Keratinocyte (primary cell): ENCODE data around the gene ERVK3-1. TPM values are rescaled to one million over a fixed set of nuclear protein-coding genes. Genes with fewer than 3 reads are reported as not detected.
A peak's percentile ranks its signal among the peaks of the same experiment; 100 is the strongest.

Experiments used
- DNase-seq: peaks from one replicate; pipeline ENCODE4 v3.0.0-alpha.2; 2011; ENCODE audit warnings: low read depth, missing footprints, low spot score
- FAIRE-seq: peaks from 2 replicates; lab custom pipeline; 2011; peaks lifted over from hg19 to GRCh38; lab: Jason Lieb, UNC
- H2AFZ ChIP-seq: 2 replicates; pipeline ENCODE4 v1.6.0; 2012; ENCODE audit warnings: low read length, control low read depth, inconsistent platforms; ENCODE audit not compliant: control insufficient read depth
- H3K27ac ChIP-seq: 2 replicates; pipeline ENCODE4 v1.5.1; 2011; ENCODE audit warnings: low read length; ENCODE audit not compliant: control insufficient read depth, insufficient read depth
- H3K27me3 ChIP-seq: 3 replicates; pipeline ENCODE4 v1.6.0; 2011; ENCODE audit warnings: low read length; ENCODE audit not compliant: control insufficient read depth, insufficient read depth; ENCODE audit errors: extremely low read depth
- H3K36me3 ChIP-seq, 2 experiments: 2 replicates in 1 of 2; 3 replicates in 1 of 2; pipeline ENCODE4 v1.5.1; 2011; ENCODE audit warnings: low read length in 2 of 2, mild to moderate bottlenecking in 1 of 2; ENCODE audit not compliant: control insufficient read depth in 2 of 2, insufficient read depth in 2 of 2; ENCODE audit errors: extremely low read depth in 1 of 2
- H3K4me1 ChIP-seq: 3 replicates; pipeline ENCODE4 v1.5.1; 2011; ENCODE audit warnings: low read length; ENCODE audit not compliant: control insufficient read depth, insufficient read depth; ENCODE audit errors: extremely low read depth
- H3K4me2 ChIP-seq: 3 replicates; pipeline ENCODE4 v1.6.0; 2011; ENCODE audit warnings: low read depth, low read length; ENCODE audit not compliant: control insufficient read depth, insufficient read depth; ENCODE audit errors: extremely low read depth
- H3K4me3 ChIP-seq, 3 experiments: fragments of 200-600 bp in 1 of 3; sonication (generic) in 1 of 3; 2 replicates in 2 of 3; 3 replicates in 1 of 3; pipeline ENCODE4 v1.5.1; 2011 to 2016; ENCODE audit warnings: low read length in 3 of 3, mild to moderate bottlenecking in 3 of 3, control low read depth in 2 of 3, inconsistent platforms in 1 of 3, low read depth in 1 of 3, mixed read lengths in 1 of 3, mixed run types in 1 of 3, moderate library complexity in 1 of 3; ENCODE audit not compliant: control insufficient read depth in 2 of 3, insufficient read depth in 2 of 3; ENCODE audit errors: extremely low read depth in 1 of 3
- H3K79me2 ChIP-seq: 2 replicates; pipeline ENCODE4 v1.6.0; 2012; ENCODE audit warnings: low read length; ENCODE audit not compliant: control insufficient read depth, insufficient read depth
- H3K9ac ChIP-seq: 3 replicates; pipeline ENCODE4 v1.6.0; 2011; ENCODE audit warnings: low read length; ENCODE audit not compliant: control insufficient read depth, insufficient read depth; ENCODE audit errors: extremely low read depth
- H3K9me1 ChIP-seq: 3 replicates; pipeline ENCODE4 v1.6.0; 2011; ENCODE audit warnings: low read length; ENCODE audit not compliant: control insufficient read depth, insufficient read depth; ENCODE audit errors: extremely low read depth
- H3K9me3 ChIP-seq: 2 replicates; pipeline ENCODE4 v1.5.1; 2012; ENCODE audit warnings: low read depth, low read length; ENCODE audit not compliant: control insufficient read depth
- H4K20me1 ChIP-seq: 3 replicates; pipeline ENCODE4 v1.6.0; 2011; ENCODE audit warnings: low read length; ENCODE audit not compliant: control insufficient read depth, insufficient read depth; ENCODE audit errors: extremely low read depth
- EZH2 ChIP-seq: IDR thresholded peaks from one replicate; pipeline ENCODE4 v1.6.1; 2012; ENCODE audit warnings: inconsistent platforms, mild to moderate bottlenecking, low read length, moderate library complexity
- dilution Hi-C: fragments of 300-500 bp; cut with MboI; formaldehyde crosslinking; loops from one replicate; pipeline ENCODE4 v1.7.0; 2020; ENCODE audit warnings: low sequenced_read_pairs; ENCODE audit not compliant: extremely low pct_ligation_motif_present
- polyA plus RNA-seq, 5 experiments: library from polyadenylated mRNA; depleted of rRNA in 3 of 5; stranded (reverse) in 3 of 5; stranded (forward) in 1 of 5; unstranded in 1 of 5; fragments of >200 nt; gene quantifications; 1 replicate in 1 of 5; 2 replicates in 3 of 5; 3 replicates in 1 of 5; pipeline versions ENCODE4 v1.2.1 to v1.2.3, GENCODE V29; 2011 to 2012; ENCODE audit warnings: missing spikeins in 2 of 5, low read depth in 1 of 5, low replicate concordance in 1 of 5
- TF ChIP-seq, protein P1 (sequence below), 3 experiments: IDR thresholded peaks in 1 of 3; conservative IDR thresholded peaks in 1 of 3; optimal IDR thresholded peaks in 1 of 3; 2 replicates in 2 of 3; 3 replicates in 1 of 3; pipeline versions ENCODE3 to v1.5.1; 2011; ENCODE audit warnings: low read length in 3 of 3, mild to moderate bottlenecking in 3 of 3, moderate library complexity in 2 of 3, control low read depth in 1 of 3, inconsistent platforms in 1 of 3; ENCODE audit not compliant: insufficient read depth in 2 of 3; ENCODE audit errors: extremely low read depth in 1 of 3

Gene ERVK3-1
- polyA plus RNA-seq, 1 donor (not counting 4 experiments of a cell fraction or from before 2014, with no cell fraction given), result 48.6 TPM

DNA sequence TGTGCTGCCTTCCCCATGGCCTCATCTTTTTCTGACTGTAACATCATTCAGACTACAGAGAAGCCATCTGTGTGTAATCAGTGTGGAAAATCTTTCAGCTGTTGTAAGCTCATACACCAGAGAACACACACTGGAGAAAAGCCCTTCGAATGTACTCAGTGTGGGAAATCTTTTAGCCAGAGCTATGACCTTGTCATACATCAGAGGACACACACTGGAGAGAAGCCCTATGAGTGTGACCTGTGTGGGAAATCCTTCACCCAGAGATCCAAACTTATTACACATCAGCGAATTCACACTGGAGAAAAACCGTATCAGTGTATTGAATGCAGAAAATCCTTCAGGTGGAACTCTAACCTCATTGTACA is 43.6 kb upstream of the ERVK3-1 start:
- peaks cover 24 to 27% of the 10 kb centered on the region in 2 experiments for H3K36me3 ChIP-seq
- H3K9me3 ChIP-seq, result peaks cover 81% of the 10 kb centered on the region
- no peaks in the 10 kb centered on the region for H3K79me2 ChIP-seq
- no peak overlapping the region for H3K4me3 ChIP-seq
- no peak overlapping the region for H3K4me2 ChIP-seq
- dilution Hi-C loops, result no loop called here
- H3K9ac ChIP-seq, result no peak overlapping the region
- DNase-seq (no peak), FAIRE-seq (no peak)
- no peaks in the 10 kb centered on the region for H4K20me1 ChIP-seq
- no peaks in the 10 kb centered on the region for H3K9me1 ChIP-seq
- H2AFZ ChIP-seq, result no peak overlapping the region
- no peaks in the 10 kb centered on the region for H3K4me1 ChIP-seq
- TF ChIP-seq, protein P1, sequence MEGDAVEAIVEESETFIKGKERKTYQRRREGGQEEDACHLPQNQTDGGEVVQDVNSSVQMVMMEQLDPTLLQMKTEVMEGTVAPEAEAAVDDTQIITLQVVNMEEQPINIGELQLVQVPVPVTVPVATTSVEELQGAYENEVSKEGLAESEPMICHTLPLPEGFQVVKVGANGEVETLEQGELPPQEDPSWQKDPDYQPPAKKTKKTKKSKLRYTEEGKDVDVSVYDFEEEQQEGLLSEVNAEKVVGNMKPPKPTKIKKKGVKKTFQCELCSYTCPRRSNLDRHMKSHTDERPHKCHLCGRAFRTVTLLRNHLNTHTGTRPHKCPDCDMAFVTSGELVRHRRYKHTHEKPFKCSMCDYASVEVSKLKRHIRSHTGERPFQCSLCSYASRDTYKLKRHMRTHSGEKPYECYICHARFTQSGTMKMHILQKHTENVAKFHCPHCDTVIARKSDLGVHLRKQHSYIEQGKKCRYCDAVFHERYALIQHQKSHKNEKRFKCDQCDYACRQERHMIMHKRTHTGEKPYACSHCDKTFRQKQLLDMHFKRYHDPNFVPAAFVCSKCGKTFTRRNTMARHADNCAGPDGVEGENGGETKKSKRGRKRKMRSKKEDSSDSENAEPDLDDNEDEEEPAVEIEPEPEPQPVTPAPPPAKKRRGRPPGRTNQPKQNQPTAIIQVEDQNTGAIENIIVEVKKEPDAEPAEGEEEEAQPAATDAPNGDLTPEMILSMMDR (optimal IDR thresholded peaks at IDR 0.05 in 1 of 3, IDR thresholded peaks at IDR 0.05 in 1 of 3, conservative IDR thresholded peaks at IDR 0.05 in 1 of 3; ENCODE audit: extremely low read depth in 1 of 3, insufficient read depth in 2 of 3, low read length in 3 of 3), result no peak
- TF ChIP-seq EZH2, result no peak
- no peaks in the 10 kb centered on the region for H3K27me3 ChIP-seq
- no peak overlapping the region for H3K27ac ChIP-seq

DNA sequence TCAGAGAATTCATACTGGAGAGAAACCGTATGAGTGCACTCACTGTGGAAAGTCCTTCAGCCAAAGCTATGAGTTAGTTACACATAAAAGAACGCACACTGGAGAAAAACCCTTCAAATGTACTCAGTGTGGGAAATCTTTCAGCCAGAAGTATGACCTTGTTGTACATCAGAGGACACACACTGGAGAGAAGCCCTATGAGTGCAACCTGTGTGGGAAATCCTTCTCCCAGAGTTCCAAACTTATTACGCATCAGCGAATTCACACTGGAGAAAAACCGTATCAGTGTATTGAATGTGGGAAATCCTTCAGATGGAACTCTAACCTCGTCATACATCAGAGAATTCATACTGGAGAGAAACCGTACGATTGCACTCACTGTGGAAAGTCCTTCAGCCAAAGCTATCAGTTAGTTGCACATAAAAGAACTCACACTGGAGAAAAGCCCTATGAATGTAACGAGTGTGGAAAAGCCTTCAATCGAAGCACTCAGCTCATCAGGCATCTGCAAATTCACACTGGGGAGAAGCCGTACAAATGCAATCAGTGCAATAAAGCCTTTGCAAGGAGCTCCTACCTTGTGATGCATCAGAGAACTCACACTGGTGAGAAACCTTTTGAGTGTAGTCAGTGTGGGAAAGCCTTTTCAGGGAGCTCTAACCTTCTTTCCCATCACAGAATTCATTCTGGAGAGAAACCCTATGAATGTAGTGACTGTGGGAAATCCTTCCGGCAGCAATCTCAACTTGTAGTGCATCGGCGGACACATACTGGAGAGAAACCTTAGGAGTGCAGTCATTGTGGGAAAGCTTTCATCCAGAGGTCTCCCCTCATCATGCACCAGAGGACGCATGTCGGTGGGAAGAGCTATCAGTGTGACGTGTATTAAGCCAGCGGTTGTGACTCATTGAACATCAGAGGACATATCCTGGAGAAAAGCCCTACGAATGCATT is 42.9 kb upstream of the ERVK3-1 start:
- Histone ChIP-seq H4K20me1 (no peaks in the 10 kb centered on the region), H3K79me2 (no peaks in the 10 kb centered on the region), H3K4me1 (no peaks in the 10 kb centered on the region), H3K36me3 (peaks cover 23 to 25% of the 10 kb centered on the region in 2 experiments), H3K9me3 (peaks cover 82% of the 10 kb centered on the region), H3K27me3 (no peaks in the 10 kb centered on the region), H3K9ac (no peak overlapping the region), H3K4me2 (no peak overlapping the region), H3K9me1 (no peaks in the 10 kb centered on the region), H3K4me3 (no peak overlapping the region), H3K27ac (no peak overlapping the region), H2AFZ (no peak overlapping the region)
- TF ChIP-seq, protein P1 (optimal IDR thresholded peaks at IDR 0.05 in 1 of 3, IDR thresholded peaks at IDR 0.05 in 1 of 3, conservative IDR thresholded peaks at IDR 0.05 in 1 of 3; ENCODE audit: extremely low read depth in 1 of 3, insufficient read depth in 2 of 3, low read length in 3 of 3), result no peak
- TF ChIP-seq EZH2, result no peak
- FAIRE-seq (peak; percentile 20), DNase-seq (no peak)
- dilution Hi-C loops, result no loop called here
